ENCODE data around the gene PELI3. TPM values are rescaled to one million over a fixed set of nuclear protein-coding genes. Genes with fewer than 3 reads are reported as not detected.
"Not testable (repeated sequence)": the region's sequence is repeated elsewhere in the genome, so short reads cannot be mapped to it uniquely, and the experiment has no call there.

PELI3 gene, protein sequence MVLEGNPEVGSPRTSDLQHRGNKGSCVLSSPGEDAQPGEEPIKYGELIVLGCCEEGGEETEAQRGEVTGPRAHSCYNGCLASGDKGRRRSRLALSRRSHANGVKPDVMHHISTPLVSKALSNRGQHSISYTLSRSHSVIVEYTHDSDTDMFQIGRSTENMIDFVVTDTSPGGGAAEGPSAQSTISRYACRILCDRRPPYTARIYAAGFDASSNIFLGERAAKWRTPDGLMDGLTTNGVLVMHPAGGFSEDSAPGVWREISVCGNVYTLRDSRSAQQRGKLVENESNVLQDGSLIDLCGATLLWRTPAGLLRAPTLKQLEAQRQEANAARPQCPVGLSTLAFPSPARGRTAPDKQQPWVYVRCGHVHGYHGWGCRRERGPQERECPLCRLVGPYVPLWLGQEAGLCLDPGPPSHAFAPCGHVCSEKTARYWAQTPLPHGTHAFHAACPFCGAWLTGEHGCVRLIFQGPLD
- total RNA-seq = 16.1 and 18.3 TPM in 2 replicates

DNA sequence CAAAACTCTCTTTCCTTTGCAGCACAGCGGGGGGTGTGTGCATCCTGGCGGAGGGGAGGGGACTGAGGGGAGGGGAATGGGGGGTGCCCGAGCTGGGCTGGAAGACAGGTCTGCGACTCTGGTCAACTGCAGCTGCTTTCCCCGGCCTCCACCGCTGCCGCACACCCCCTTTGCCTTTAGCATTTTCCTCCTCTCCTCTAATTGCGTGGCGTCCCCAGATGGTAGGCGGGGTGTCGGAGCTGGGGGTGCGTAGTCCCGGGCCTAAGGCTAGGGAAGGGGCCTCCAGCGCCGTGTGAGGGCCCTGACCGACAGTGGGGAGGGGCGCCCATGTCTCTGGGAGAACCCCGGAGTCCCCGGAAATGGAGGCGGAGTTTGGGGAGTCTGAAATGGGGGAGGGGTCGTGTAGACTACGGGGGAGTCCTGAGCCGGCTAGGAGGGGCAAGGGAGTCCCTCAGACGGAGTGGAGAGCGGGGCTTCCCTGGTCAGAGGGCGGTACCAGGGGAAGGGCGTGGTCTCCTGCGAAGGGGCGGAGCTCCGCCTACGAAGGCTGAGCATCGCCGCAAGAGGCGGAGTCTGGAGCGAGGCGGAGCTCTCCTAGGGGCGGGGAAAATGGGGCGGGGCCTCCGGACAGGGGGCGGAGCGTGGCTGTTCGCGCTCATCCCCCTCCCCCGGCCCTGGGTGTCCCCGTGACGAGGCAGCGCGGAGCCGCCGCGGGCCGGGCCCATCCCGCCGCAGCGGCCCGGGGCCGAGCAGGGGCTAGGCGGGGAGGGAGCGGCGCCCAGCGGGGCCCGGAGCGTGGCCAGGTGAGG lies at the start of gene PELI3:
Gene PELI3 (plus strand): TSS at position 681 of the 809 bp plus-strand sequence. CDS start 1,224 bp downstream, outside the sequence.
- Mint-ChIP-seq H3K4me1 (peaks cover 33% of the 10 kb centered on the region), H3K9me3 (peaks cover 6% of the 10 kb centered on the region), H3K27ac (peak within 1 kb of the TSS; percentile 84), H3K36me3 (ENCODE audit: low read depth) (peaks cover 4% of the 10 kb centered on the region), H3K27me3 (no peaks in the 10 kb centered on the region), H3K4me3 (peak within 1 kb of the TSS; percentile 92)
- intact Hi-C loops (cut with micrococcal nuclease) = loop anchor here (1.0 to 5.0 kb wide), 3 partner anchors 14 to 151 kb away; partner anchors contain the start of genes DPP3 and RBM14
- peak; percentile 97 for DNase-seq

- Mint-ChIP-seq H3K27me3 (peaks cover 22% of the 10 kb centered on the region), H3K27ac (peak overlapping the region; percentile 20), H3K36me3 (ENCODE audit: low read depth) (no peaks in the 10 kb centered on the region), H3K9me3 (peaks cover 6% of the 10 kb centered on the region), H3K4me3 (peak overlapping the region; percentile 34), H3K4me1 (peaks cover 30% of the 10 kb centered on the region)
- DNase-seq = no peak
- intact Hi-C loops (cut with micrococcal nuclease) = no loop called here
Observed at GRCh38 chr11:66417000-66417399, 49.7 kb upstream of the PELI3 start.

GRCh38 chr11:66418168-66418985 lies 48.3 kb upstream of the PELI3 start:
- peak overlapping the region; percentile 69 for H3K4me3 Mint-ChIP-seq
- intact Hi-C loops (cut with micrococcal nuclease) = no loop called here
- DNase-seq = peak; percentile 91
- peak overlapping the region; percentile 38 for H3K27ac Mint-ChIP-seq
- H3K9me3 Mint-ChIP-seq = peaks cover 6% of the 10 kb centered on the region
- peaks cover 22% of the 10 kb centered on the region for H3K27me3 Mint-ChIP-seq
- no peaks in the 10 kb centered on the region for H3K36me3 Mint-ChIP-seq (ENCODE audit: low read depth)
- peaks cover 32% of the 10 kb centered on the region for H3K4me1 Mint-ChIP-seq

GRCh38 chr11:66418986-66419308 lies 47.8 kb upstream of the PELI3 start:
- peak overlapping the region; percentile 69 for H3K4me3 Mint-ChIP-seq
- intact Hi-C loops (cut with micrococcal nuclease) = no loop called here

GRCh38 chr11:66419825-66420224 lies 46.9 kb upstream of the PELI3 start:
- Mint-ChIP-seq H3K9me3 (peaks cover 6% of the 10 kb centered on the region), H3K4me1 (peaks cover 32% of the 10 kb centered on the region), H3K27ac (no peak overlapping the region), H3K4me3 (no peak overlapping the region), H3K27me3 (peaks cover 21% of the 10 kb centered on the region), H3K36me3 (ENCODE audit: low read depth) (no peaks in the 10 kb centered on the region)
- intact Hi-C loops (cut with micrococcal nuclease) = no loop called here
- no peak for DNase-seq

More at GRCh38 chr11:66418986-66419308, 47.8 kb upstream of the PELI3 start:
- Mint-ChIP-seq H3K27ac (peak overlapping the region; percentile 38), H3K4me1 (peaks cover 32% of the 10 kb centered on the region), H3K36me3 (ENCODE audit: low read depth) (no peaks in the 10 kb centered on the region), H3K27me3 (peaks cover 22% of the 10 kb centered on the region), H3K9me3 (peaks cover 6% of the 10 kb centered on the region)
- DNase-seq = no peak

- H3K4me1 Mint-ChIP-seq = peaks cover 30% of the 10 kb centered on the region
- no peak for DNase-seq
Observed at GRCh38 chr11:66420671-66421476, 45.8 kb upstream of the PELI3 start, which contains the start of gene NPAS4. Gene NPAS4 (plus strand): TSS chr11:66421035. CDS start chr11:66421180, 145 bp downstream.

GRCh38 chr11:66421492-66422205 lies 45.1 kb upstream of the PELI3 start:
- peak; percentile 97 for DNase-seq

More at GRCh38 chr11:66420671-66421476, 45.8 kb upstream of the PELI3 start, which contains the start of gene NPAS4:
- H3K27ac Mint-ChIP-seq = peak within 1 kb of the TSS; percentile 51
- no peak within 1 kb of the TSS for H3K4me3 Mint-ChIP-seq
- H3K9me3 Mint-ChIP-seq = peaks cover 6% of the 10 kb centered on the region
- no peaks in the 10 kb centered on the region for H3K36me3 Mint-ChIP-seq (ENCODE audit: low read depth)
- intact Hi-C loops (cut with micrococcal nuclease) = loop anchor here (1.0 kb wide), 1 partner anchor 13 kb away; no protein-coding TSS in a partner anchor
- peaks cover 20% of the 10 kb centered on the region for H3K27me3 Mint-ChIP-seq

DNA sequence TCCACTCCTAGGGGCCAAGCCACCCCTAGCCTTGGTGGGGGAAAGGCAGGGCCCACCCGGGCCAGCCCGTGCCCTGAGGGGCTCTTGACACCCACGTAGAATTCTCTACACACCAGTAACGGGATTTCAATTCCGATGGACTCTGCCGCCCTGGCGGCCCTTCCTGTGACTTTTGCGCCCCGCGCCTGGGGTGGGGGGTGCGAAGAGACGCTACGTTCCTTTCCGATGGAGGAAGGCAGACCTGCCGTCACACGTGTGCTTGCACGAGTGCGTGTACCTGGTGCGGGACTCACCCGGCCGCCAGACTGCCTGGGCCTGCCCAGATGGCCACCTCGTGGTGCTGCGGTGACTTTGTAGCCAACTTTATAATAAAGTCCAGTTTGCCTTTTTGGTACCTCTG lies 40.4 kb upstream of the PELI3 start:
- intact Hi-C loops (cut with micrococcal nuclease) = no loop called here
- Mint-ChIP-seq H3K27me3 (no peaks in the 10 kb centered on the region), H3K4me3 (no peak overlapping the region), H3K4me1 (peaks cover 4% of the 10 kb centered on the region), H3K27ac (no peak overlapping the region), H3K9me3 (no peaks in the 10 kb centered on the region), H3K36me3 (ENCODE audit: low read depth) (peaks cover 4% of the 10 kb centered on the region)
- no peak for DNase-seq

More at GRCh38 chr11:66421492-66422205, 45.1 kb upstream of the PELI3 start:
- H3K4me3 Mint-ChIP-seq = no peak overlapping the region
- peaks cover 6% of the 10 kb centered on the region for H3K9me3 Mint-ChIP-seq
- no peaks in the 10 kb centered on the region for H3K36me3 Mint-ChIP-seq (ENCODE audit: low read depth)
- H3K27me3 Mint-ChIP-seq = peaks cover 18% of the 10 kb centered on the region
- H3K27ac Mint-ChIP-seq = peak overlapping the region; percentile 51
- peaks cover 25% of the 10 kb centered on the region for H3K4me1 Mint-ChIP-seq
- intact Hi-C loops (cut with micrococcal nuclease) = loop anchor here (1.0 kb wide), 1 partner anchor 13 kb away; no protein-coding TSS in a partner anchor

DNA sequence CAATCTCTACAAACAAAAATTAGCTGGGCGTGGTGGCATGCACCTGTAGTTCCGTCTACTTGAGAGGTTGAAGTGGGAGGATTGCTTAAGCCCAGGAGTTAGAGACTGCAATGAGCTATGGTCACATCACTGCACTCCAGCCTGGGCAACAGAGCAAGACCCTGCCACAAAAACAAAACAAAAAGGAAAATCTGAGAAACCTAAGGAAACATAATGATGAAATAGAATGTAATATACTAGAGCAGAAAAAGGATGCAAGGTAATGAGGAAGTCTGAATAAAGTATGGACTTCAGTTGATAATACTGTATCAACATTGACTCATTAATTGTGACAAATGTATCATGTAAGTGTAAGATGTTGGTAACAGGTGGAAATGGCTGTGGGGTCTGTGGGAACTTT lies 37.8 kb upstream of the PELI3 start:
- intact Hi-C loops (cut with micrococcal nuclease) = no loop called here
- DNase-seq = no peak
- no peak overlapping the region for H3K27ac Mint-ChIP-seq
- H3K9me3 Mint-ChIP-seq = no peaks in the 10 kb centered on the region
- H3K4me3 Mint-ChIP-seq = no peak overlapping the region
- no peaks in the 10 kb centered on the region for H3K27me3 Mint-ChIP-seq
- peaks cover 6% of the 10 kb centered on the region for H3K36me3 Mint-ChIP-seq (ENCODE audit: low read depth)
- peaks cover 2% of the 10 kb centered on the region for H3K4me1 Mint-ChIP-seq

DNA sequence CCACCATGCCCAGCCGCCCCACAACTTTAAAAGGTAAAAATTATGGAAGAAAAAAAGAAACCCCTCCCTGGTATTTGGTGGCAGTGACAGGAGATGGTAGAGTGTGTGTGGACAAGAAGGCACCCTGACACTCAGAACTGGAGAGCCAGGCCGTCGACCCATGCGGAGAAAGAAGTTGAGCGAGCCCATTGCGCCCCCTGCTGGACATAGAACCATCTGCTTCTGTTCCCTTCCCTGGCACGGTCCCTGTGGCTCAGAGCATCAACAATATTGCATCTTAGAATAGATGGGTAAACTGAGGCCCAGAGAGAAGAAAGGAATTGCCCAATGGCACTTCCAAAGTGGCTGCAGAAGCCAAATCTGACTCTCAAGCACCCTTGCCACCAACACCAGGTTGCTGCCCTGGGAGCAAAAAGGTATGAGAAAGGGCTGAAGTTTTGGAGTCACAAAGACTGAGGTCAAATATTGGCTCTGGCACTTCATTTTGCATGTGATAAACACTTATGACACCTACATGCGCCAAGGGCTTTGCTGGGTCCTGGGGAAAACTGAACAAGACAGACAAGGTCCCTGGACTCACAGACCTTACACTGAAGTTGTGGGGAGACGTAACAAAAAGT lies 36.6 kb upstream of the PELI3 start:
- H3K4me1 Mint-ChIP-seq = peaks cover 2% of the 10 kb centered on the region
- H3K27ac Mint-ChIP-seq = no peak overlapping the region
- H3K27me3 Mint-ChIP-seq = no peaks in the 10 kb centered on the region
- intact Hi-C loops (cut with micrococcal nuclease) = loop anchor here (1.0 kb wide), 1 partner anchor 22 kb away; no protein-coding TSS in a partner anchor
- DNase-seq = peak; percentile 92
- H3K36me3 Mint-ChIP-seq (ENCODE audit: low read depth) = peaks cover 10% of the 10 kb centered on the region
- H3K9me3 Mint-ChIP-seq = no peaks in the 10 kb centered on the region
- H3K4me3 Mint-ChIP-seq = no peak overlapping the region

GRCh38 chr11:66431287-66431686 lies 35.4 kb upstream of the PELI3 start:
- H3K9me3 Mint-ChIP-seq; intact Hi-C loops (cut with micrococcal nuclease); H3K4me1 Mint-ChIP-seq; DNase-seq; H3K4me3 Mint-ChIP-seq; H3K27me3 Mint-ChIP-seq; H3K27ac Mint-ChIP-seq: not testable (repeated sequence)
- peaks cover 18% of the 10 kb centered on the region for H3K36me3 Mint-ChIP-seq (ENCODE audit: low read depth)

All from activated CD4-positive, alpha-beta T cell treated with anti-CD3 and anti-CD28 coated beads, Interleukin-2, amount 10 ng/mL, durations not matched to agents 24 days and 14 days (primary cell).